GM23338 (cell line): ENCODE data around the gene PSMG2. TPM values are rescaled to one million over a fixed set of nuclear protein-coding genes. Genes with fewer than 3 reads are reported as not detected.

Experiments
- ATAC-seq: fragments of 200-7000 bp; cut with Tn5 transposase; 3 replicates; pipeline ENCODE4 v1.9.1; 2020
- DNase-seq: peaks from one replicate; pipeline ENCODE4 v3.0.0-alpha.2; 2015; ENCODE audit warnings: low spot score
- H2AFZ ChIP-seq: fragments of 200-600 bp; sonication (generic); 2 replicates; pipeline ENCODE4 v1.8.0; 2016; ENCODE audit warnings: antibody characterized with exemption, mild to moderate bottlenecking, moderate library complexity
- H3F3A ChIP-seq: fragments of 200-600 bp; sonication (generic); replicated peaks from 2 replicates; pipeline ENCODE4 v1.8.0; 2017; ENCODE audit warnings: antibody characterized with exemption, mixed run types, low read depth
- H3K27ac ChIP-seq: fragments of 200-600 bp; sonication (generic); 2 replicates; pipeline ENCODE4 v1.6.1; 2016; ENCODE audit warnings: low read depth
- H3K27me3 ChIP-seq: fragments of 200-600 bp; sonication (generic); 2 replicates; pipeline ENCODE4 v1.8.0; 2016; ENCODE audit warnings: mild to moderate bottlenecking, mixed run types, moderate library complexity; ENCODE audit not compliant: insufficient read depth
- H3K36me3 ChIP-seq: fragments of 200-600 bp; sonication (generic); 2 replicates; pipeline ENCODE4 v1.8.0; 2016; ENCODE audit warnings: mild to moderate bottlenecking; ENCODE audit not compliant: insufficient read depth
- H3K4me1 ChIP-seq: fragments of 200-600 bp; sonication (generic); 2 replicates; pipeline ENCODE4 v1.8.0; 2016; ENCODE audit warnings: mild to moderate bottlenecking, moderate library complexity; ENCODE audit not compliant: insufficient read depth
- H3K4me2 ChIP-seq: fragments of 200-600 bp; sonication (generic); 2 replicates; pipeline ENCODE4 v1.7.1; 2017; ENCODE audit warnings: mixed run types
- H3K4me3 ChIP-seq: fragments of 200-600 bp; sonication (generic); 2 replicates; pipeline ENCODE4 v1.6.1; 2016; ENCODE audit warnings: mixed run types
- H3K79me2 ChIP-seq: fragments of 200-600 bp; sonication (generic); replicated peaks from 2 replicates; pipeline ENCODE4 v1.8.0; 2017; ENCODE audit warnings: mild to moderate bottlenecking; ENCODE audit not compliant: insufficient read depth
- H3K9me2 ChIP-seq: fragments of 200-600 bp; sonication (generic); 2 replicates; pipeline ENCODE4 v1.8.0; 2017; ENCODE audit not compliant: insufficient read depth
- H4K20me1 ChIP-seq: fragments of 200-600 bp; sonication (generic); replicated peaks from 2 replicates; pipeline ENCODE4 v1.8.0; 2017; ENCODE audit warnings: mild to moderate bottlenecking; ENCODE audit not compliant: insufficient read depth
- H3K27ac Mint-ChIP-seq: 2 replicates; pipeline ENCODE4 v1.8.0; 2020; ENCODE audit warnings: inconsistent platforms, mild to moderate bottlenecking, moderate library complexity, mixed read lengths
- H3K27me3 Mint-ChIP-seq: 3 replicates; pipeline ENCODE4 v1.8.0; 2022; ENCODE audit warnings: low read depth, mild to moderate bottlenecking, moderate library complexity, mixed read lengths, inconsistent platforms; ENCODE audit not compliant: insufficient read depth, poor library complexity
- H3K36me3 Mint-ChIP-seq: 3 replicates; pipeline ENCODE4 v1.8.0; 2021; ENCODE audit warnings: low read depth, mild to moderate bottlenecking, inconsistent platforms, moderate library complexity, mixed read lengths
- H3K4me1 Mint-ChIP-seq: 3 replicates; pipeline ENCODE4 v1.8.0; 2020; ENCODE audit warnings: mild to moderate bottlenecking, inconsistent platforms, mixed read lengths
- H3K4me3 Mint-ChIP-seq: 3 replicates; pipeline ENCODE4 v1.8.0; 2021; ENCODE audit warnings: moderate library complexity, mild to moderate bottlenecking, inconsistent platforms, mixed read lengths
- H3K9me3 Mint-ChIP-seq: 3 replicates; pipeline ENCODE4 v1.8.0; 2020; ENCODE audit warnings: moderate library complexity, mild to moderate bottlenecking, inconsistent platforms, mixed read lengths
- CTCF ChIP-seq, 2 experiments: fragments of 200-600 bp in 1 of 2; sonication (generic) in 1 of 2; conservative IDR thresholded peaks; 2 replicates each; pipeline versions ENCODE4 v1.5.1 to v1.6.1; 2016 to 2017; ENCODE audit warnings: antibody characterized with exemption in 2 of 2, low read depth in 2 of 2, mild to moderate bottlenecking in 2 of 2, moderate library complexity in 1 of 2
- EZH2phosphoT487 ChIP-seq: fragments of 200-600 bp; sonication (generic); IDR thresholded peaks from one replicate; pipeline ENCODE4 v1.8.1; 2018; ENCODE audit warnings: antibody characterized with exemption; ENCODE audit not compliant: unreplicated experiment
- NANOG ChIP-seq: IDR thresholded peaks from 2 replicates; pipeline ENCODE4 v1.6.1; 2016; ENCODE audit warnings: antibody characterized with exemption, borderline replicate concordance
- POLR2AphosphoS5 ChIP-seq: IDR thresholded peaks from 2 replicates; pipeline ENCODE4 v1.6.1; 2016; ENCODE audit warnings: antibody characterized with exemption, low read depth
- REST ChIP-seq: IDR thresholded peaks from one replicate; pipeline ENCODE4 v1.6.1; 2018; ENCODE audit warnings: antibody characterized with exemption; ENCODE audit not compliant: unreplicated experiment
- ZNF114 ChIP-seq: fragments of 250-450 bp; sonication (Bioruptor Pico); IDR thresholded peaks from 2 replicates; pipeline ENCODE4 v1.5.0; 2020; ENCODE audit warnings: mild to moderate bottlenecking, moderate library complexity
- ZNF331 ChIP-seq: fragments of 250-450 bp; sonication (Bioruptor Pico); IDR thresholded peaks from 2 replicates; pipeline ENCODE4 v1.5.0; 2020; ENCODE audit warnings: low read depth, mild to moderate bottlenecking, moderate library complexity
- polyA plus RNA-seq: library from polyadenylated mRNA; unstranded; fragments of >200 nt; fragmentation: Nextera tagmentation; extraction: Ambion mirVana; gene quantifications from 2 replicates; pipeline ENCODE4 v1.2.1, GENCODE V29; 2016
- total RNA-seq: library from RNA; depleted of rRNA; stranded (reverse); fragments of >200 nt; shearing (Covaris generic); gene quantifications from 2 replicates; pipeline ENCODE4 v1.2.3, GENCODE V29; 2014
- TF ChIP-seq, protein P1 (sequence below): fragments of 250-450 bp; sonication (Bioruptor Pico); IDR thresholded peaks from 2 replicates; pipeline ENCODE4 v1.5.0; 2020; ENCODE audit warnings: mild to moderate bottlenecking, moderate library complexity
- TF ChIP-seq, protein P2 (sequence below): IDR thresholded peaks from 2 replicates; pipeline ENCODE4 v1.6.1; 2016; ENCODE audit warnings: antibody characterized with exemption

The PSMG2 gene
- total and polyA plus RNA-seq, 2 experiments from 2014 or later = 87.8 to 151 TPM

GRCh38 chr18:12711446-12711845, 8.6 kb downstream of the PSMG2 start:
- Histone ChIP-seq H3K4me2 (no peak overlapping the region), H2AFZ (no peak overlapping the region), H4K20me1 (0 out of 2 replicates have a peak, but pooled peaks cover 1% of the 10 kb centered on the region), H3K79me2 (peaks cover 11% of the 10 kb centered on the region), H3K9me2 (no peaks in the 10 kb centered on the region), H3K27me3 (no peaks in the 10 kb centered on the region), H3K4me3 (no peak overlapping the region), H3K27ac (no peak overlapping the region), H3K4me1 (peaks cover 7% of the 10 kb centered on the region; the same call in 1 of the 2 replicates), H3K36me3 (peaks cover 25% of the 10 kb centered on the region), H3F3A (no peaks in the 10 kb centered on the region)
- DNase-seq (no peak), ATAC-seq (no peak)
- H3K4me3 Mint-ChIP-seq = no peak overlapping the region
- no peak for TF ChIP-seq POLR2AphosphoS5
- TF ChIP-seq ZNF114 = no peak
- TF ChIP-seq ZNF331 (CRISPR knock-in tag) = no peak
- TF ChIP-seq, protein P1, sequence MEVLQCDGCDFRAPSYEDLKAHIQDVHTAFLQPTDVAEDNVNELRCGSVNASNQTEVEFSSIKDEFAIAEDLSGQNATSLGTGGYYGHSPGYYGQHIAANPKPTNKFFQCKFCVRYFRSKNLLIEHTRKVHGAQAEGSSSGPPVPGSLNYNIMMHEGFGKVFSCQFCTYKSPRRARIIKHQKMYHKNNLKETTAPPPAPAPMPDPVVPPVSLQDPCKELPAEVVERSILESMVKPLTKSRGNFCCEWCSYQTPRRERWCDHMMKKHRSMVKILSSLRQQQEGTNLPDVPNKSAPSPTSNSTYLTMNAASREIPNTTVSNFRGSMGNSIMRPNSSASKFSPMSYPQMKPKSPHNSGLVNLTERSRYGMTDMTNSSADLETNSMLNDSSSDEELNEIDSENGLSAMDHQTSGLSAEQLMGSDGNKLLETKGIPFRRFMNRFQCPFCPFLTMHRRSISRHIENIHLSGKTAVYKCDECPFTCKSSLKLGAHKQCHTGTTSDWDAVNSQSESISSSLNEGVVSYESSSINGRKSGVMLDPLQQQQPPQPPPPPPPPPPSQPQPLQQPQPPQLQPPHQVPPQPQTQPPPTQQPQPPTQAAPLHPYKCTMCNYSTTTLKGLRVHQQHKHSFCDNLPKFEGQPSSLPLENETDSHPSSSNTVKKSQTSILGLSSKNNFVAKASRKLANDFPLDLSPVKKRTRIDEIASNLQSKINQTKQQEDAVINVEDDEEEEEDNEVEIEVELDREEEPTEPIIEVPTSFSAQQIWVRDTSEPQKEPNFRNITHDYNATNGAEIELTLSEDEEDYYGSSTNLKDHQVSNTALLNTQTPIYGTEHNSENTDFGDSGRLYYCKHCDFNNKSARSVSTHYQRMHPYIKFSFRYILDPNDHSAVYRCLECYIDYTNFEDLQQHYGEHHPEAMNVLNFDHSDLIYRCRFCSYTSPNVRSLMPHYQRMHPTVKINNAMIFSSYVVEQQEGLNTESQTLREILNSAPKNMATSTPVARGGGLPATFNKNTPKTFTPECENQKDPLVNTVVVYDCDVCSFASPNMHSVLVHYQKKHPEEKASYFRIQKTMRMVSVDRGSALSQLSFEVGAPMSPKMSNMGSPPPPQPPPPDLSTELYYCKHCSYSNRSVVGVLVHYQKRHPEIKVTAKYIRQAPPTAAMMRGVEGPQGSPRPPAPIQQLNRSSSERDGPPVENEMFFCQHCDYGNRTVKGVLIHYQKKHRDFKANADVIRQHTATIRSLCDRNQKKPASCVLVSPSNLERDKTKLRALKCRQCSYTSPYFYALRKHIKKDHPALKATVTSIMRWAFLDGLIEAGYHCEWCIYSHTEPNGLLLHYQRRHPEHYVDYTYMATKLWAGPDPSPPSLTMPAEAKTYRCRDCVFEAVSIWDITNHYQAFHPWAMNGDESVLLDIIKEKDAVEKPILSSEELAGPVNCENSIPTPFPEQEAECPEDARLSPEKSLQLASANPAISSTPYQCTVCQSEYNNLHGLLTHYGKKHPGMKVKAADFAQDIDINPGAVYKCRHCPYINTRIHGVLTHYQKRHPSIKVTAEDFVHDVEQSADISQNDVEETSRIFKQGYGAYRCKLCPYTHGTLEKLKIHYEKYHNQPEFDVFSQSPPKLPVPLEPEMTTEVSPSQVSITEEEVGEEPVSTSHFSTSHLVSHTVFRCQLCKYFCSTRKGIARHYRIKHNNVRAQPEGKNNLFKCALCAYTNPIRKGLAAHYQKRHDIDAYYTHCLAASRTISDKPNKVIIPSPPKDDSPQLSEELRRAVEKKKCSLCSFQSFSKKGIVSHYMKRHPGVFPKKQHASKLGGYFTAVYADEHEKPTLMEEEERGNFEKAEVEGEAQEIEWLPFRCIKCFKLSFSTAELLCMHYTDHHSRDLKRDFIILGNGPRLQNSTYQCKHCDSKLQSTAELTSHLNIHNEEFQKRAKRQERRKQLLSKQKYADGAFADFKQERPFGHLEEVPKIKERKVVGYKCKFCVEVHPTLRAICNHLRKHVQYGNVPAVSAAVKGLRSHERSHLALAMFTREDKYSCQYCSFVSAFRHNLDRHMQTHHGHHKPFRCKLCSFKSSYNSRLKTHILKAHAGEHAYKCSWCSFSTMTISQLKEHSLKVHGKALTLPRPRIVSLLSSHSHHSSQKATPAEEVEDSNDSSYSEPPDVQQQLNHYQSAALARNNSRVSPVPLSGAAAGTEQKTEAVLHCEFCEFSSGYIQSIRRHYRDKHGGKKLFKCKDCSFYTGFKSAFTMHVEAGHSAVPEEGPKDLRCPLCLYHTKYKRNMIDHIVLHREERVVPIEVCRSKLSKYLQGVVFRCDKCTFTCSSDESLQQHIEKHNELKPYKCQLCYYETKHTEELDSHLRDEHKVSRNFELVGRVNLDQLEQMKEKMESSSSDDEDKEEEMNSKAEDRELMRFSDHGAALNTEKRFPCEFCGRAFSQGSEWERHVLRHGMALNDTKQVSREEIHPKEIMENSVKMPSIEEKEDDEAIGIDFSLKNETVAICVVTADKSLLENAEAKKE (CRISPR knock-in tag) = no peak
- no peak for TF ChIP-seq REST
- no peak for TF ChIP-seq EZH2phosphoT487
- TF ChIP-seq NANOG = no peak
- TF ChIP-seq, protein P2, sequence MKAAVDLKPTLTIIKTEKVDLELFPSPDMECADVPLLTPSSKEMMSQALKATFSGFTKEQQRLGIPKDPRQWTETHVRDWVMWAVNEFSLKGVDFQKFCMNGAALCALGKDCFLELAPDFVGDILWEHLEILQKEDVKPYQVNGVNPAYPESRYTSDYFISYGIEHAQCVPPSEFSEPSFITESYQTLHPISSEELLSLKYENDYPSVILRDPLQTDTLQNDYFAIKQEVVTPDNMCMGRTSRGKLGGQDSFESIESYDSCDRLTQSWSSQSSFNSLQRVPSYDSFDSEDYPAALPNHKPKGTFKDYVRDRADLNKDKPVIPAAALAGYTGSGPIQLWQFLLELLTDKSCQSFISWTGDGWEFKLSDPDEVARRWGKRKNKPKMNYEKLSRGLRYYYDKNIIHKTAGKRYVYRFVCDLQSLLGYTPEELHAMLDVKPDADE = no peak
- TF ChIP-seq CTCF (conservative IDR thresholded peaks at IDR 0.05; ENCODE audit: low read depth in 2 of 2) = no peak
- H3K36me3 Mint-ChIP-seq = peaks cover 68% of the 10 kb centered on the region
- H3K4me1 Mint-ChIP-seq = peaks cover 9% of the 10 kb centered on the region; the same call in 2 of the 3 replicates
- no peaks in the 10 kb centered on the region for H3K9me3 Mint-ChIP-seq
- peaks cover 3% of the 10 kb centered on the region for H3K27me3 Mint-ChIP-seq
- no peak overlapping the region for H3K27ac Mint-ChIP-seq
